ENCODE measurements around the gene KCNK6. TPM values are rescaled to one million over a fixed set of nuclear protein-coding genes. Genes with fewer than 3 reads are reported as not detected.

The KCNK6 gene
- polyA plus RNA-seq (2013, experiment 1 of 2; ENCODE audit: insufficient read length): 7.6 TPM
- polyA plus RNA-seq (2013, experiment 2 of 2; ENCODE audit: insufficient read length): 12.2 TPM

DNA sequence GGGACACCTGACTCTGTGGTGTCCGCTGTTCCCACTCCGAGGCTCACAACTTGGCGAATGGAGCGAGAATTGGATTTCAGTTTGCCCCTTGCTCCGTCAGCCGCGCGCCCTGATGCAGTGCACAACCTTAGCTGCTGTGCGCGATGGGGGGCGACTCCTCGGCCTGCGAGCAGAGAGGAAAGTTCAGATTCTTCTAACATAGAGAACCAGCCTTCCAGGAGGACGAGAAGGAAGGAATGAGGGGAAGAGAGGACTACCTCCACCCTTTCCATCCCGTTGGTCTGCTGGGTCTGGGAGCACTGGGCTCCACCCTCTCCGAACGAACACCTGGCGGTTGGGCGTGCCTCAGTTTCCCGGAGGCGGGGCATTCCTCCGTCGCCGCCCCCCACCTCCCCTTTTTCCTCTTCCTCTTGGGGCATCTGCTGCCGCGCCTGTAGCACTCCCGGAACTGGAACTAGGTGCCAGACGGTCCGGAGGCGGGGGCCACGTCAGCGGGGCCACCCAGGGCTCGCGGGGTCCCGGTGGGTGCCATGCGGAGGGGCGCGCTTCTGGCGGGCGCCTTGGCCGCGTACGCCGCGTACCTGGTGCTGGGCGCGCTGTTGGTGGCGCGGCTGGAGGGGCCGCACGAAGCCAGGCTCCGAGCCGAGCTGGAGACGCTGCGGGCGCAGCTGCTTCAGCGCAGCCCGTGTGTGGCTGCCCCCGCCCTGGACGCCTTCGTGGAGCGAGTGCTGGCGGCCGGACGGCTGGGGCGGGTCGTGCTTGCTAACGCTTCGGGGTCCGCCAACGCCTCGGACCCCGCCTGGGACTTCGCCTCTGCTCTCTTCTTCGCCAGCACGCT, at the start of gene KCNK6:
KCNK6 (plus strand) TSS at position 425 of the 838 bp plus-strand sequence; CDS start at position 531, 106 bp downstream.
- peak; percentile 30 for DNase-seq

DNA sequence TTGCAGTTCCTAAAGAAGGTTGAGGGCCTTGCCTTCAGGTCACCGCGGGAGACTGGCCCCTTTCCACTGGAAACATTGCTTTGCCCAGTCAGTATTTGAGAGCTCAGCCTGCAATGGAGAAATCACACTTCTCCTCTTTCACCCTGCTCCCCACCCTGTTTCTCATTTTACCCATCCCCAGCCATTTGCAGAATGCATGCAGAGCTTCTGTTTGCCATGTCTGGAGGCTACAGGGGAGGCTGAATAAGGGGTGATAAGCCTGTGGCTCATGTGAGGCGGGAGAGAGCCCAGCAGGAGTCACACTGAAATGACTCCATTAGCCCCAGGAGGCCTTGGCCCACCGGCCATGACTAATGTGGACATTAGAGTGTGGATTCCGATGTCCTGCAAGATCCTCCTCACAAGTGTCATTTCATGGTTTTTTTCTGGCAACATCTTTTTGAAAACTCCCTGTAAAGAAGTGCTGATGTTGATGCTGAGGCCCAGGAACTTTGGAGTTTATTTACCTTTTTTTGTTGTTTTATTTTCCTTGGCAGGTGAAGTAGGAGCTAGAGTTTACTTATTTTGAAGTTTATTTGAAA, 49.0 kb upstream of the KCNK6 start:
- DNase-seq: peak; percentile 88

DNA sequence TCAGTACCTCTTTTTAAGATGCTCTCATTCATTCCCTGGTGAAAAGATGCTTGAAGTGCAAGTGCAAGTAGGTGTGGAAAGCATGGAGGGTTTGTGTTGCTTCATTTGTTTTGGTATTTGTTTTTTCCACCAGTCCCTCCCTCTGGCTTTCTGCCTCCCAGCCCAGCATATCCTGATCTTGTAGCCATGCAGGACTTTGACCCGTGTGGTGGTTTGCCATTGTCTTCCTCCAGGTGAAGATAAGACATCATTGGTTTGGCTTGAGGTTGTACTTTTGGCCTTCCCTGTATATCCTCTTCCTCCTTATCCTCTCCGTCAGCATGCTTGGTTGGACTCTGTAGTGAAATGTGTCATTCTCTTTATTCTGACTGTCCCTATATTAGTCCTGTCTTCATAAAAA, 46.1 kb upstream of the KCNK6 start:
- DNase-seq: no peak

DNA sequence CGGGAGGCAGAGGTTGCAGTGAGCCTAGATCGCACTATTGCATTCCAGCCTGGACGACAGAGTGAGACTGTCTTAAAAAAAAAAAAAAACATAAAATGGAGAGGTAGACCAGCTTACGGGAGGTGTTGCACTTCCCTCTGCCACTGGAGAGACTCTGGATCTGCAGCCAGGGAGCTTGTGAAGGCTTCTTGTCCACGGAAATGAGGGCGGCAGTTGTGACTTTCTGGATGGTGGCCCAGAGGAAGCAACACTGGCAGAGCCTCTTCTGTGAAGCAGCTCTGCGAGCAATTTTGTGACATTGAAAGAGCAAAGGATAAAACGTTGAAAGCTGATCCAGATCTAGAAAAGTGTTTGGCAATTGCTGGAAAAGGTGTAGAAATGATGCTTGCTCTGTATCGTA, 44.9 kb upstream of the KCNK6 start:
- DNase-seq: no peak

DNA sequence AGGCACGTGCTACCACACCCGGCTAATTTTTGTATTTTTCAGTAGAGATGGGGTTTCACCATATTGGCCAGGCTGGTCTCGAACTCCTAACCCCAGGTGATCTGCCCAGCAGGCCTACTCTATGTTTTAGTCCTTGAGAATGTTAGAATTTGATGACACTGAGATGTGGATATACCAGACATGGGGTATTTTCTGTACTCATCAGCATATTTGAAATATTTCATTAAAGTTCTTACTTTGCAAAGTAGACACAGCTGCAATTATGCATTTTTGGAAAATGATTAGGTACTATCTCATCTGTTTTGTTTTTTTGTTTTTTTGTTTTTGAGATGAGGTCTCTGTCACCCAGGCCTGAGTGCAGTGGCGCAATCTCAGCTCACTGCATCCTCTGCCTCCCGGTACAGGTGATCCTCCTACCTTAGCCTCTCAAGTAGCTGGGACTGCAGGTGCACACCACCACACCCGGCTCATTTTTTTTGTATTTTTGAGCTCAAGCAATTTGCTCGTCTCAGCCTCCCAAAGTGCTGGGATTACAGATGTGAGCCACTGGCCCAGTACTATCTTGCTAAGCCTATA, 42.6 kb upstream of the KCNK6 start:
- DNase-seq: no peak

DNA sequence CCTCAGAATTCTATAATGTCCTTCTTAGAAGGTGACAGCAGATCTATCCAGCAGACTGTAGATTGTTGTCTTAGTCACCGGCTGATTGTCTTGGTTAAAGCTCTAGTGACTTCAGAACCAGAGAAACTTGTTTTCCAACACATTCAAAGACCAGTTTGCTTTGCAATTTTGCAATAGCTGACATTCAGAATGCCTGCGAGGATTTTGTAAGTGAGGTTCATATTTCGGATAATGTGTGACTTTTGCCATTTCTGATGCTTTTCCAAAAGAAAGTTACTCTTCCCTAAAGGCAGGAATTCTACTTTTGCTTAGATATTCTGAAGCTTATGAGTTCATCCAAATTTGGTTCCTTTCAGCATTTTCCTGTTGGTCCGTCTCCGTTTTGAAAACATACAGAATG, 42.1 kb upstream of the KCNK6 start:
- no peak for DNase-seq

DNA sequence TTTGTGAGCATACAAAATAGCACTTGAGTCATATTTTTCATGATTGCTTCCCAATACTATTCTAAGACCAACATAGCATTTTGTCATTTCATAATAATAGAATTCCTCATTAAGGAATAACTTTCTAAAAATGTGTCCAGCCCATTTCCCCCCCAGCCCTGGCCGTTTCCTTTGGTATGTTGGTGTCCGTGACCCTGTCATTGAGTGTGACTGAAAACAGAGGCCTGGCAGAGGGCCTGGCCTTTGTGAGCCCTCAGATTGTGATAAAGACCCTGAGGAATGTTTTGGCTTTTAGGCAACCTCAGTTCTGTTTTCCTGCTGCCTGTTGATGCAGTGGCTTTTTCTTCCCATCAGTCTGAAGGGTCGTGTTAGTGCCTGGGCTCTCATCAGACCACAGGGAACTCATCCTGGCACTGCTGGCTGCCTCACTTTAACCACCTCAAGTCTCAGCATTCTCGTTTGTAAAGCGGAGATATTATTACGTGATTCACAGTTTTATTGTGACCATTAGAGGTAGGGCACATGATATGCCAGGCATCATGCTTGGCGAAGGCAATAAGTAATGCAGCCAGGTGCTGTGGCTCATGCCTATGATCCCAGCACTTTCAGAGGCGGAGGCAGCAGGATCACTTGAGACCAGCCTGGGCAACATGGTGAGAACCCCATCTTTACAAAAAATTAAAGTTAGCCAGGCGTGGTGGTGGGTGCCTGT, 41.5 kb upstream of the KCNK6 start:
- DNase-seq: peak; percentile 95

DNA sequence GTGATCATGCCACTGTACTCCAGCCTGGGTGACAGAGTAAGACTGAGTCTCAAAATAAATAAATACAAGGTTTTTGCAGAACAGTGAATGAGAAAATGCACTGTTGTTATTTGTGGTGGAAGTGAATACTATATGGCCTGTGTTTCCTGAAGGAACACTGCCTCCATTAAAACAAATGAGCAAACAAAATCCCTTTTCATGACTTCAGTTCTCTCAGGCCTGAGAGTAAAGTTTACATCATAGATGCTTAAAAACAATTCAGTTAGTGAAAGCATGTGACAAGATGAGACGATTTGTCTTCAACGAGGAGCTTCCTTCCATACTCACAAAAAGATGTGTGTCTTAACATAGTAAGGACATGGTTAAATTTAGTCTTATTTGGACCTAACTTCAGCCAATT, 40.9 kb upstream of the KCNK6 start:
- DNase-seq: no peak

DNA sequence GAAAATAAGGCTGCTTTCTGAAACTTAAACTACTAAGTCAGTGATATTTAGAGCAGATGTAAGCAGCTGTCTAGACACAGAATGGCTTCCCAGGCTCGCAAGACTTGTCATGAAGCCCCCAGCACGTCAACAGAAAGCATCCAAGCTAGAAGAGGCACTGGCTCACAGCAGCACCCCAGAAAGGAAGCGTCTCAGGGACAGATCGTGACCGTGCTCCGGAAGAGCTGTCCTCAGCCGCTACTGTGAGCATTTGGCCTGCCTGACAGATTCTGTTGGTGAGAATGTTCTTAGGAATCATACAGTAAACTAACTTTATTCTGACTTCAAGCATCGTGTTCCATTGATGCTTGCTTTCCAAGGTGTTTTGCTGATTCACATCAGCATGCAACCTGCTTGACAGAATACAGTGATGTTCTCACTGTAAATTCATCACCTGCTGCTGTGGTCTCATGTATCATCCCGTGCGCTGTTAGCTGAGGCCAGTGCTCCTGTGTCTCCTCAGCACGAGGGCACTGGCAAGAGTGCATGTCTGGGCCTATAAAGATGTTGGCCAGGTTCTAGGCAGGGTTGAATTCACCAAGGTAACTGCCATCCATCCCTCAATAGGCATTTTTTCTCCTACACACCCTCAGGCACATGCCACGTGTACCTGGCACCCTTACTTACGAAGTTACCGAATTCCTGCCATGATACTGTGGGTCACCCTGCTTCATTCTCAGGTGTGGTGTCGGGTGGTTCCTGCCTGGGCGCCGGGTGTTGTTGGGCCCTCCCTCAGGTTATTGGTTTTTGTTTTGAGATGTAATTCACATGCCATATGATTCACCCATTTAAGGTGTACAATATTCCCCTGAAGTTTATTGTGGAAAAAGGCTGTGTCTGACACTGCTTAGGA, 39.4 kb upstream of the KCNK6 start:
- no peak for DNase-seq

DNA sequence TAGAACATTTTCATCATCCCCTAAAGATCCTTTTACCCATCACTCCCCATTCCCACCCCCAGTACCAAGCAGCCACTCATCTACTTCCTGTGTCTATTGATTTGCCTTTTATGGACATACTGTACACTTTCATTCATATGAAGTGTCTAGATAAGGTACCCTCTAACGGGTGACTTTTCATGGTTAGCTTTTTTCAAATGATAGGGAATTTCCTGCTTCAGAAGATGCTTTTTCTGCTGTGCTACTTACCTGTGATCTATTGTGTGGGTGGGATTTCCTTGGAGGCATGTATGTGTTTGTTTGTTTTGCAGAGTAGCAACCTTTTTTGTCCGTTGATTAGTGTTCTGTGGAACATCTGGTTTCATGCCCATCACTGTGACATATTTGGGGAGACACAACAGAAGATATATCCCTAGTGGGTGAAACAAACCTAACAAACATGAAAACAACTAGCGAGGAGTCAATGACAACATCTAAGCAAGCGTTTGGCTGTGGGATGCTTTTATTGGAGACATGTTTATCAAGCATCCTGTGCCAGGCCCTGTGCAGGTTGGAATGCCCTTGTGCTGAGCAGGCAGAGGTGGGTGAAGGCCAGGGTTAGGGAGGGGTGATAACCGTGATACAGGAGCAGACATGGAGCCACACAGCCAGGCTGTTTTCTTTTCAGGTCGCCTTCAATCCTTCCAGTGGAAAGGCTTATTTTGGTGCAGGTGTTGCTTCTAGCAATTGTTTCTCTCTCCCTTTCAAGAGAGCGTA, 37.7 kb upstream of the KCNK6 start:
- DNase-seq: peak; percentile 68

DNA sequence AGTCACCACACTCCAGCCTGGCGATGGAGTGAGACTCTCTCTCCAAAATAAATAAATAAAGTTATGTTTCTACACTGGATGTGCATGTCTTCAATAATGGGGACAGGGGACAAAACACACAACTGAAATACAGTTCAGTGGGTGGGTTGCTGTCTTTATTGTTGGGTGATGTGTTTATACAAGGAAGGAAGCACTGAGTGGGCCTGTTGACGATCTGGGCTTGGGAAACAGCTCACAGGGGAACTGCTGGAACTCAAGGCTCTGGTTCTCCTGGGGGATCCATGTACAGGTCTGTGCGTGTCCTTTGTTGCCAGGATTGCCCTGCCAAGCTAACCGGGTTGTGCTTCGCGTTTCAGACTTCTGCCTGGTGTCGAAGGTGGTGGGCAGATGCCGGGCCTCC, 36.4 kb upstream of the KCNK6 start:
- no peak for DNase-seq

DNA sequence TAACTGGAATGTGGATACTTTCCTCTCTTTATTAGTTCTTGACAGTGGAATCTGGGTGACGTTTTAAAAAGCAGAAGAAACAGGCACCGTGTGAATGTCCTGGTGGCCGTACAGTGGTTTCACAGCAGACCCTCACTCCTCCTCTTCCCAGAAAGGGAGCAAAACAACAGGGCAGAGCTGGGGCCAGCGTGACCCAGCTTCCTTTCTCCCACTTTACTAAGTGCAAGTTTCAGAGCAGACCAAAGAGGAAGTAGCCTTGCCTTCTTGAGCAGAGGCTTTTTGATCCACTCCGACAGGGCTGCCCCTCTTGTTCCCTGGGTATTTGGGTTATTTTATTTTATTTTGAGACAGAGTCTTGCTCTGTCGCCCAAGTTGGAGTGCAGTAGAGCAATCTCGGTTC, 35.2 kb upstream of the KCNK6 start:
- no peak for DNase-seq

DNA sequence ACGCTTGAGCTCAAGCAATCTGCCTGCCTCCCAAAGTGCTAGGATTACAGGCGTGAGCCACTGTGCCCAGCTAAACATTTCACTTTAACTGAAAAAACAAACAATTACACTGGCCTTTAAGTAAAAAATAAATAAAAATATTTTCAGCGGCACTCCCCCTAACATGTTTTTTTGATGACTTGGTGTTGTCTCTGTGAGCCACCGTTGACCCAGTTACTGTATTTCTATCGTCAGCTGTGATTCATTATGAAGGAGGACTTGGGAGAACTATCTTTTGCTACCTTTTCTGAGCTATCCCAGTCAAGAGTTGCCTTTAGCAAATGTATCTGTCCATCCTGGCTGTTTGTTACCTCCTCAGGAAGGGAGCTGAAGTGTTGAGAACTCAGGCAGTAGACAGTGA, 34.1 kb upstream of the KCNK6 start:
- DNase-seq: peak; percentile 70

DNA sequence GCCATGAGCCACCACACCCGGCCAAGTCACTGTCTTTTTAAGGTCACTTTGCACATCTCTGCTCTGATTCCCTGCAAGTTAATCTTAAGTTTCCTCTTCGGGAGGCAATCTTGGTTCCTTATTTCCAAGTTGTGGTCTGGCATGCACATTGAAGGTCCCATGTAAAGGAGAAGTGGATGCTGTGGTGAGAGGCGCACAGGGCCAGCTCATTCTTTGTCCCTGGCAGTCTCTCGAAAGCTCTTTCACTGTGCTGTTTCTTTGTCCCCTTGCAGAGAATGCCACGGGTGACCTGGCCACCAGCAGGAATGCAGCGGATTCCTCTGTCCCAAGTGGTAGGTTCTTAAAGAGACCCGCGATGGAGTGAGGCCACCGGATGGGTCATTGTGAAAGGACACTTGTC, 32.0 kb upstream of the KCNK6 start:
- no peak for DNase-seq

DNA sequence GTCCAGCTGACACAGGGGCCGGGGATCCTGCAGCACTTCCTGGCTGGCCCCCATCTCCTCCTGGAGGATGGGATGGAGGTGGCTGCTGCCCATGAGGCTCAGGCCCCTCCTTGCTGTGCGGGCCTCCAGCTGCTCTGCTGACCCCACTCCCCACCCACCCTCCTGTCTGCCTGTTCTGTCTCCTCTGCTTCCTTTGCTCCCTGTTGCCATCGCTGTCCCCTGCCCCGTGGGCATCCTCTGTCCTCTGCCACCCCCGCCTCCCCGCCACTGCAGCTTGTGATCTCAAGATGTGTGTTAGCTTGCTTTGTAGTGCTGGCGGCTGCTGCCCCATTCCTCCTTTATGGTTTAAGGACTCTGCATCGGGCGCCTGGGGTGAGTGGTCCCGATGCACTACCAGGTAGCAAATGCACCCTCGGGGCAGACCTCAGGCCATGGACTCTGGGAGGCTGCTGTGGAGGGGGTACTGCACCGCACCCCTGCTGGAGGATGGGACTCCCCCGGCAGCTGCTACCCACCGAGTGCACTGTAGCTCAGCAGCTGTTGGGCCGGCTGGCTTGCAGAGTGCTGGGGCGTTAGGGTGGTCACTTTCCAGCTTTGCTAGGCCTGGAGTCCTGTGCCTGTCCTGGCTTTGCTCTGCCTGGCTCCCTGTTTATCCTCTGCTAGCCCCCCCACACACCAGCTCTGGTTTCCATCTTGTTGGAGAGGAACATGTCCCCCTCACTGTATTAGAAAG, 31.4 kb upstream of the KCNK6 start:
- DNase-seq: no peak

DNA sequence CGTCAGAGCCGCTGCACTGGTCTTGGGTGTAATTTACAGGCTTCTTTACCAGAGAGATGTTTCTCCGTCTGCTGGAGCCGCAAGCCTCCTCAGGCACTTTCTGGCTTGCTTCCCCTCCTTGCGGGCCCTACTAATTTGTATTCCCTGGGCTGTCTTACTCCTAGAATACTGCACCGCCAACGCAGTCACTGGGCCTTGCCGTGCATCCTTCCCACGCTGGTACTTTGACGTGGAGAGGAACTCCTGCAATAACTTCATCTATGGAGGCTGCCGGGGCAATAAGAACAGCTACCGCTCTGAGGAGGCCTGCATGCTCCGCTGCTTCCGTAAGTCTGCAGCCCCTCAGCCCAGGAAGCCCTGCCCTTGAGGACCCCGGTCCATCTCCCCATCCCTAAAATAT, 29.7 kb upstream of the KCNK6 start:
- no peak for DNase-seq

DNA sequence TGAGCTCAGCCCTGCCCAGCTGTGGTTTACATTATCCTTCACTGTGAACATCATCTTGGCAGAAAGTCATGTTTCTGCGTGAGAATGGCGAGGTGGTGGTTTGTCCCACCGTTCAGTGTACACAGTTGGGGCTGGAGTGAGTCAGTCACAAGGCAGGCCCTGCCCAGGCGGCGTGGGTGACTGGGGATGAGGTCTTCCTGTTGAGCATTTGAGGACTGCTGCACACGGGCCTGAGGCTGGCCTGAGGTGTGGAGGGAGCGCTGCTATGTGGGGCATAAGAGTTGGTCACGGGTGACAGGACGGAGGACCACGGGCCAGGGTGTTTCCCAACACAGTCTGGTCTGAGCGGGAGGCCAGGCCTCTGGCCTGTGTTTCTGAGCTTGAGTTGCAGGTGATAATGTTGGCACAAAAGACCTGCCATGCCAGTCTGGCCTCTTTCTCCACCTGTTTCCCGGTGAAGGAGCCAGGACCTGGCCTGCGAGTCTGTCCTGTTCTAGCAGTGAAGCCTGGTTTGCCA, 29.0 kb upstream of the KCNK6 start:
- peak; percentile 97 for DNase-seq

DNA sequence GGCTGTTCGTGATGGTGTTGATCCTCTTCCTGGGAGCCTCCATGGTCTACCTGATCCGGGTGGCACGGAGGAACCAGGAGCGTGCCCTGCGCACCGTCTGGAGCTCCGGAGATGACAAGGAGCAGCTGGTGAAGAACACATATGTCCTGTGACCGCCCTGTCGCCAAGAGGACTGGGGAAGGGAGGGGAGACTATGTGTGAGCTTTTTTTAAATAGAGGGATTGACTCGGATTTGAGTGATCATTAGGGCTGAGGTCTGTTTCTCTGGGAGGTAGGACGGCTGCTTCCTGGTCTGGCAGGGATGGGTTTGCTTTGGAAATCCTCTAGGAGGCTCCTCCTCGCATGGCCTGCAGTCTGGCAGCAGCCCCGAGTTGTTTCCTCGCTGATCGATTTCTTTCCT, 27.8 kb upstream of the KCNK6 start:
- no peak for DNase-seq

DNA sequence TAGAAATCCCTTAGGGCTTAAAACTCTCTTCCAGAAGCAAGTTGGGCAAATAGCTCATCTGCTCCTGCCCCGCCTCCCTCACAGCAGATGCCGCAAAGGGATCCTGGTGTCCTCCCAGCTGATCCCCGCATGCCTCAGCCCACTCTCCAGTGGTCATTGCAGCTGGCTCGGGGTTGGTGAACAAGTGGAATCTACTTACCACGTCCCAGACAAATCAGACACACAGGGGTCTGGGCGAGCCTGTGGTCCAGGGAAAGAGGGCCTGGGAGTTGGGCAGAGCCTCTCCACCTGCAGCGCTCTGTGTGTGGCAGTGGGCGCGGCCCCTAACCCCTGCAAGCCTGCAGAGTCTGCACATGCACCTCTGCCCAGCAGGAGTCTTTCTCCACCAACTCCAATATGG, 26.4 kb upstream of the KCNK6 start:
- no peak for DNase-seq

DNA sequence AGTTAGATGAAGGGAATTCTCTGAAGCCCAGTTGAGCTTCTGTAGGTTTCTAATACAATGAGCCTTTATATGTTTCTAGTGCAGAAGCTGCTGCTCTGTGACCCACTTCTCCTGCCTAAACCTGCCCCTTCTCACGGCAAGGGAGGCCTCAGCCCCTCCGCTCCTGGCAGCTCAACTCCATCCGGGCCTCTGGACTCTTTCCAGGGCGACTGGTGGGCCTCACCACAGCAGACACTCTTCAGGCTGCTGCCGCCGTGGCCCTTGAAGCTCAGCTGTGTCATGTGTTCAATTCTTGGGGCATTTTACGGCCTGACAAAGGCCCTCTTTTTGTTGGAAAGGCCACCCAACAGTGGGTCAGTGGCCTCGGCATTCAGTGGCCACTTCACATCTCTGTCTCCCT, 25.6 kb upstream of the KCNK6 start:
- no peak for DNase-seq
